GM19351 (cell line): ENCODE data around the gene TECR.
"Not testable (repeated sequence)": the region's sequence is repeated elsewhere in the genome, so short reads cannot be mapped to it uniquely, and the experiment has no call there.

Experiments
- ATAC-seq: cut with Tn5 transposase; IDR thresholded peaks from one replicate; pipeline ENCODE4 v1.9.1; 2021; ENCODE audit warnings: mild to moderate bottlenecking, moderate library complexity; ENCODE audit not compliant: unreplicated experiment

TECR gene

GRCh38 chr19:14559916-14560775 lies 30.8 kb downstream of the TECR start:
- ATAC-seq: no peak

GRCh38 chr19:14560776-14561108 lies 31.3 kb downstream of the TECR start:
- ATAC-seq: no peak

- no peak for ATAC-seq
These were observed 31.9 kb downstream of the TECR start for GRCh38 chr19:14561249-14561648.

GRCh38 chr19:14561847-14562351 lies 32.5 kb downstream of the TECR start:
- ATAC-seq: no peak

GRCh38 chr19:14562660-14563589 lies 33.5 kb downstream of the TECR start:
- no peak for ATAC-seq

- no peak for ATAC-seq
These were observed 34.2 kb downstream of the TECR start for GRCh38 chr19:14563590-14563926.

GRCh38 chr19:14563989-14564651 lies 34.7 kb downstream of the TECR start:
- ATAC-seq: no peak

- not testable (repeated sequence) for ATAC-seq
These were observed 35.4 kb downstream of the TECR start for GRCh38 chr19:14564652-14565297.

GRCh38 chr19:14565298-14565679 lies 35.9 kb downstream of the TECR start:
- ATAC-seq: no peak

- no peak for ATAC-seq
These were observed 36.6 kb downstream of the TECR start for GRCh38 chr19:14565765-14566711.

- ATAC-seq: no peak
These were observed 37.3 kb downstream of the TECR start for GRCh38 chr19:14566712-14567077.

GRCh38 chr19:14567079-14567478 lies 37.7 kb downstream of the TECR start:
- no peak for ATAC-seq

- ATAC-seq: no peak
These were observed 41.6 kb downstream of the TECR start for GRCh38 chr19:14570864-14571527.

GRCh38 chr19:14571695-14572490 lies 42.5 kb downstream of the TECR start, which contains the start of gene NDUFB7:
Gene NDUFB7, minus strand, starts transcription at chr19:14572066. Its CDS starts 66 bp downstream, at chr19:14572000.
- peak; percentile 85 for ATAC-seq

- ATAC-seq: no peak
These were observed 46.1 kb downstream of the TECR start for GRCh38 chr19:14575428-14575980.

GRCh38 chr19:14576363-14576762 lies 47.0 kb downstream of the TECR start:
- no peak for ATAC-seq

GRCh38 chr19:14577264-14577663 lies 47.9 kb downstream of the TECR start:
- no peak for ATAC-seq

- ATAC-seq: no peak
These were observed 48.6 kb downstream of the TECR start for GRCh38 chr19:14577885-14578427.
